ENCODE results near the gene ASTN2. TPM values are rescaled to one million over a fixed set of nuclear protein-coding genes. Genes with fewer than 3 reads are reported as not detected.

The ASTN2 gene
- total RNA-seq, 1 donor from 2014 or later, result 15.9 TPM

- Mint-ChIP-seq H3K4me1 (ENCODE audit: unreplicated experiment) (no peaks in the 10 kb centered on the region), H3K4me3 (no peak overlapping the region), H3K27ac (no peak overlapping the region), H3K9me3 (no peaks in the 10 kb centered on the region), H3K36me3 (no peaks in the 10 kb centered on the region), H3K27me3 (peaks cover 28% of the 10 kb centered on the region)
- no peak for TF ChIP-seq CTCF (conservative IDR thresholded peaks at IDR 0.05)
- DNase-seq (ENCODE audit: extremely low spot score, unreplicated experiment), result no peak
These were observed 477.5 kb downstream of the ASTN2 start for GRCh38 chr9:116937361-116937760.

GRCh38 chr9:116935149-116935897 is 479.5 kb downstream of the ASTN2 start:
- no peaks in the 10 kb centered on the region for H3K36me3 Mint-ChIP-seq
- no peaks in the 10 kb centered on the region for H3K9me3 Mint-ChIP-seq
- no peak for TF ChIP-seq CTCF (conservative IDR thresholded peaks at IDR 0.05)
- no peak overlapping the region for H3K27ac Mint-ChIP-seq
- no peaks in the 10 kb centered on the region for H3K4me1 Mint-ChIP-seq (ENCODE audit: unreplicated experiment)
- H3K27me3 Mint-ChIP-seq, result peaks cover 37% of the 10 kb centered on the region
- no peak overlapping the region for H3K4me3 Mint-ChIP-seq
- DNase-seq (ENCODE audit: extremely low spot score, unreplicated experiment), result no peak

- peaks cover 44% of the 10 kb centered on the region for H3K27me3 Mint-ChIP-seq
- no peaks in the 10 kb centered on the region for H3K4me1 Mint-ChIP-seq (ENCODE audit: unreplicated experiment)
- no peak for TF ChIP-seq CTCF (conservative IDR thresholded peaks at IDR 0.05)
- no peak overlapping the region for H3K27ac Mint-ChIP-seq
- no peaks in the 10 kb centered on the region for H3K36me3 Mint-ChIP-seq
- no peaks in the 10 kb centered on the region for H3K9me3 Mint-ChIP-seq
- no peak overlapping the region for H3K4me3 Mint-ChIP-seq
- no peak for DNase-seq (ENCODE audit: extremely low spot score, unreplicated experiment)
These were observed 480.7 kb downstream of the ASTN2 start for GRCh38 chr9:116934131-116934530.

- no peak overlapping the region for H3K4me3 Mint-ChIP-seq
- H3K27ac Mint-ChIP-seq, result no peak overlapping the region
- no peaks in the 10 kb centered on the region for H3K4me1 Mint-ChIP-seq (ENCODE audit: unreplicated experiment)
- DNase-seq (ENCODE audit: extremely low spot score, unreplicated experiment), result no peak
- H3K9me3 Mint-ChIP-seq, result no peaks in the 10 kb centered on the region
- no peak for TF ChIP-seq CTCF (conservative IDR thresholded peaks at IDR 0.05)
- H3K27me3 Mint-ChIP-seq, result peaks cover 48% of the 10 kb centered on the region
- H3K36me3 Mint-ChIP-seq, result no peaks in the 10 kb centered on the region
These were observed 481.6 kb downstream of the ASTN2 start for GRCh38 chr9:116933251-116933650.

GRCh38 chr9:116929621-116930020 is 485.2 kb downstream of the ASTN2 start:
- TF ChIP-seq CTCF (conservative IDR thresholded peaks at IDR 0.05), result no peak
- no peak for DNase-seq (ENCODE audit: extremely low spot score, unreplicated experiment)
- Mint-ChIP-seq H3K36me3 (no peaks in the 10 kb centered on the region), H3K4me1 (ENCODE audit: unreplicated experiment) (no peaks in the 10 kb centered on the region), H3K9me3 (no peaks in the 10 kb centered on the region), H3K4me3 (no peak overlapping the region), H3K27ac (no peak overlapping the region), H3K27me3 (peaks cover 48% of the 10 kb centered on the region)
